NT2/D1 (cell line): ENCODE measurements around the gene ZNF768.

Experiments used
- YY1 ChIP-seq: IDR thresholded peaks from 2 replicates; pipeline ENCODE4 v1.6.1; 2011; ENCODE audit not compliant: insufficient read length, insufficient read depth
- ZNF274 ChIP-seq: IDR thresholded peaks from 2 replicates; pipeline ENCODE4 v1.6.1; 2011; ENCODE audit warnings: mild to moderate bottlenecking, low read depth, low read length

DNA sequence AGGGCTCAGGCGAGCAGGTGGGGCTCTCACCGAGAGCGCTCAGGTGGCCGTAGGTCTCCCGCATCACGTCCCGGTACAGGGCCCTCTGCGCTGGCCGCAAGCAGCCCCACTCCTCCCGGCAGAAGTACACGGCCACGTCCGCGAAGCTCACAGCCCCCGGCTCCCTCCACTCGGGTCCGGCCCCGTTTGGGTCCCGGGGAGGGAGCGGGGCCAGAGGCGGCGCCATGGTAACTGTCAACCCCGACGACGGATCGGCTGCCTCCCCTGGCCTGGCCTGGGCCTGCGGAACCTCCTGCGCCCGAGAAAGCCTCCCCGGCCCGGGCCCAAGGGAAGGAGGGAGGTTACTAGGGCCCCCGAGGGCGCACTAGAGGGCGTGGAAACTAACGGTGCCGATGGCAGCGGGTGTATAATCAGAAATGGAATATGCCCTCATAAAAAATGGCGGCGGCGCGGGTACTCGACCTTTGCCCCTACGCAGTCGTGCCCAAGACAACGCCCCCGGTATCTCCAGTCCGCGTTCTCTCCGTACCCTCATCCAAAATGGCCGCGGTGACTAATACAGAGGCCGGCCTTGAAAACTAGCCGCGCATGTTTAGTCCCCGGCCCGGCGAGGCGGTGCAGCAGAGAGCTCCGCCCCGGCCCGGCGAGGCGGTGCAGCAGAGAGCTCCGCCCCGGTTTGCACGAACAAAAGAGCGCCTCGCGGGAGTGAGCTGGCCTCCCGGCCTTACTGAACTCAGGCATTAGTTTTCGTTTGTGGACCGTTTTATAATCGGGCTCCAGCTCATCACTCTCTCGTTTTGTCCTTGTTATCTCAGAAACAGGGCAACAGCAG is 31.8 kb upstream of the ZNF768 start, which contains the start of gene ZNF764:
- TF ChIP-seq YY1 = peak; percentile 96
- TF ChIP-seq ZNF274 = no peak
